CD4-positive, alpha-beta T cell (primary cell): ENCODE data around the gene MAP4. TPM values are rescaled to one million over a fixed set of nuclear protein-coding genes. Genes with fewer than 3 reads are reported as not detected.

Experiments
- ATAC-seq: fragments of 200-7000 bp; cut with Tn5 transposase; one replicate; pipeline ENCODE4 v1.10.0; 2022; ENCODE audit warnings: mild to moderate bottlenecking; ENCODE audit not compliant: poor library complexity
- CTCF ChIA-PET: fragments of 350-600 bp; sonication (Branson Sonifier 250); formaldehyde crosslinking; loops from one replicate; lab custom pipeline; 2021; ENCODE audit warnings: antibody characterized with exemption, inconsistent platforms; lab: Charles Lee
- POLR2A ChIA-PET: fragments of 350-600 bp; sonication (Branson Sonifier 250); formaldehyde crosslinking; loops from one replicate; lab custom pipeline; 2021; ENCODE audit warnings: antibody characterized with exemption, inconsistent platforms; lab: Charles Lee
- DNase-seq, 14 experiments: peaks; one replicate each; pipeline ENCODE4 v3.0.0-alpha.2; 2013 to 2020; ENCODE audit warnings: mixed read lengths in 2 of 14
- H3K27ac ChIP-seq, 2 donors: one replicate each; pipeline versions ENCODE4 v1.5.1 to v1.7.0; 2013; ENCODE audit warnings: low read length in 2 of 2, low read depth in 1 of 2, mild to moderate bottlenecking in 1 of 2
- H3K27me3 ChIP-seq, 2 experiments: 1 replicate in 1 of 2; 2 replicates in 1 of 2; pipeline versions ENCODE4 v1.6.1 to v1.7.0; 2013; ENCODE audit warnings: low read length in 2 of 2, control low read depth in 1 of 2, mild to moderate bottlenecking in 1 of 2, moderate library complexity in 1 of 2; ENCODE audit not compliant: insufficient read depth in 2 of 2, control insufficient read depth in 1 of 2
- H3K36me3 ChIP-seq: one replicate; pipeline ENCODE4 v1.6.1; 2013; ENCODE audit warnings: low read length, control low read depth; ENCODE audit not compliant: insufficient read depth
- H3K4me1 ChIP-seq: one replicate; pipeline ENCODE4 v1.6.1; 2013; ENCODE audit warnings: low read length, control low read depth; ENCODE audit not compliant: insufficient read depth
- H3K4me3 ChIP-seq: one replicate; pipeline ENCODE4 v1.5.1; 2013; ENCODE audit warnings: mild to moderate bottlenecking, low read length, moderate library complexity
- H3K9me3 ChIP-seq, 2 experiments: 1 replicate in 1 of 2; 2 replicates in 1 of 2; pipeline versions ENCODE4 v1.6.1 to v1.7.0; 2013; ENCODE audit warnings: low read length in 2 of 2, mild to moderate bottlenecking in 2 of 2, control low read depth in 1 of 2, moderate library complexity in 1 of 2; ENCODE audit not compliant: control insufficient read depth in 1 of 2, insufficient read depth in 1 of 2
- H3K27ac Mint-ChIP-seq: one replicate; pipeline ENCODE4 v1.8.0; 2020; ENCODE audit warnings: mixed read lengths
- H3K27me3 Mint-ChIP-seq: one replicate; pipeline ENCODE4 v1.8.0; 2021; ENCODE audit warnings: mixed read lengths
- H3K36me3 Mint-ChIP-seq: one replicate; pipeline ENCODE4 v1.8.0; 2021; ENCODE audit warnings: low read depth, mixed read lengths
- H3K4me1 Mint-ChIP-seq: one replicate; pipeline ENCODE4 v1.8.0; 2021; ENCODE audit warnings: low read depth, mixed read lengths
- H3K4me3 Mint-ChIP-seq: one replicate; pipeline ENCODE4 v1.8.0; 2020; ENCODE audit warnings: mild to moderate bottlenecking, mixed read lengths
- H3K9me3 Mint-ChIP-seq: one replicate; pipeline ENCODE4 v1.8.0; 2020; ENCODE audit warnings: mixed read lengths
- intact Hi-C, 2 experiments: fragments of 100-400 bp; cut with DNase I in 1 of 2; cut with micrococcal nuclease in 1 of 2; formaldehyde crosslinking; loops; one replicate each; pipeline versions ENCODE4 v1.15.1 to v1.9.0; 2023 to 2025; cut with DNase I, micrococcal nuclease
- total RNA-seq, 174 experiments: library from RNA in 2 of 174; stranded (reverse) in 2 of 174; gene quantifications; one replicate each; pipeline ENCODE4 v1.2.3 and lab custom pipeline; 2021 to 2026
- TF ChIP-seq, protein P1 (sequence below): fragments of 200-600 bp; IDR thresholded peaks from one replicate; pipeline ENCODE4 v1.8.0; 2022; ENCODE audit warnings: antibody characterized with exemption, mild to moderate bottlenecking

Gene MAP4
- total RNA-seq, 2 experiments from 2014 or later = 42.2 to 42.6 TPM

DNA sequence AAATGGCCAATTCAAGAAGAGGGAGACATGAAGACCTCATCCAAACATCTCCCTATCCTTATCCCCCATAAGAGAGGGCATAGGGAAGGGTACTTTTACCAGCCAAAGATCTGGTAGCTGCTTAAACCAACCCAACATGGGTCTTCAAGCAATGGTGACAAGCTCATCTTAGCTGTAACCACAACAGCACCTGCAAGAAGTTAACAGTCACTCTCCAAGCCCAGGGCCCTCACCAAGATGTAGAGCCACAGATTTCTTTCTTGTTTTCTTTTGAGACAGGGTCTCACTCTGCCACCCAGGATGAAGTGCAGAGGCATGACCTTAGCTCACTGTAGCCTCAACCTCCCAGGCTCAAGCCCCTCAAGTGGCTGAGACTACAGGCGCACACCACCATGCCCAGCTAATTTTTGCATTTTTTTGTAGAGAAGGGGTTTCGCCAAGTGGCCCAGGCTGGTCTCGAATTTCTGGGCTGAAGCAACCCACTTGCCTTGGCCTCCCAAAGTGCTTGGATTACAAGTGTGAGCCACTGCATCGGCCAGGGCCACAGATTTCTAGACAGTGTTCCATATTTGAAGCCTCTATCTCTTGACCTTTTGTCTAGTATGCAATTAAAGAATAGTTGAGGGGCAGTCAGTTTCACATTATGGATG lies 156.1 kb downstream of the MAP4 start:
- no peaks in the 10 kb centered on the region for H3K9me3 Mint-ChIP-seq
- Histone ChIP-seq H3K4me3 (no peak overlapping the region), H3K27me3 (no peaks in the 10 kb centered on the region), H3K36me3 (peaks cover 19% of the 10 kb centered on the region), H3K4me1 (no peaks in the 10 kb centered on the region), H3K9me3 (no peaks in the 10 kb centered on the region), H3K27ac (no peak overlapping the region)
- H3K27ac Mint-ChIP-seq = no peak overlapping the region
- ATAC-seq (no peak), DNase-seq (no peak)
- H3K4me3 Mint-ChIP-seq = no peak overlapping the region
- intact Hi-C loops = no loop called here
- H3K4me1 Mint-ChIP-seq = no peaks in the 10 kb centered on the region
- no peaks in the 10 kb centered on the region for H3K27me3 Mint-ChIP-seq
- POLR2A ChIA-PET = no interaction called here
- CTCF ChIA-PET = interaction anchor here (1.2 kb wide), 1 partner anchor 35 kb away, joined by 3 read pairs; no protein-coding TSS in a partner anchor
- TF ChIP-seq, protein P1, sequence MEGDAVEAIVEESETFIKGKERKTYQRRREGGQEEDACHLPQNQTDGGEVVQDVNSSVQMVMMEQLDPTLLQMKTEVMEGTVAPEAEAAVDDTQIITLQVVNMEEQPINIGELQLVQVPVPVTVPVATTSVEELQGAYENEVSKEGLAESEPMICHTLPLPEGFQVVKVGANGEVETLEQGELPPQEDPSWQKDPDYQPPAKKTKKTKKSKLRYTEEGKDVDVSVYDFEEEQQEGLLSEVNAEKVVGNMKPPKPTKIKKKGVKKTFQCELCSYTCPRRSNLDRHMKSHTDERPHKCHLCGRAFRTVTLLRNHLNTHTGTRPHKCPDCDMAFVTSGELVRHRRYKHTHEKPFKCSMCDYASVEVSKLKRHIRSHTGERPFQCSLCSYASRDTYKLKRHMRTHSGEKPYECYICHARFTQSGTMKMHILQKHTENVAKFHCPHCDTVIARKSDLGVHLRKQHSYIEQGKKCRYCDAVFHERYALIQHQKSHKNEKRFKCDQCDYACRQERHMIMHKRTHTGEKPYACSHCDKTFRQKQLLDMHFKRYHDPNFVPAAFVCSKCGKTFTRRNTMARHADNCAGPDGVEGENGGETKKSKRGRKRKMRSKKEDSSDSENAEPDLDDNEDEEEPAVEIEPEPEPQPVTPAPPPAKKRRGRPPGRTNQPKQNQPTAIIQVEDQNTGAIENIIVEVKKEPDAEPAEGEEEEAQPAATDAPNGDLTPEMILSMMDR = no peak
- peaks cover 15% of the 10 kb centered on the region for H3K36me3 Mint-ChIP-seq

DNA sequence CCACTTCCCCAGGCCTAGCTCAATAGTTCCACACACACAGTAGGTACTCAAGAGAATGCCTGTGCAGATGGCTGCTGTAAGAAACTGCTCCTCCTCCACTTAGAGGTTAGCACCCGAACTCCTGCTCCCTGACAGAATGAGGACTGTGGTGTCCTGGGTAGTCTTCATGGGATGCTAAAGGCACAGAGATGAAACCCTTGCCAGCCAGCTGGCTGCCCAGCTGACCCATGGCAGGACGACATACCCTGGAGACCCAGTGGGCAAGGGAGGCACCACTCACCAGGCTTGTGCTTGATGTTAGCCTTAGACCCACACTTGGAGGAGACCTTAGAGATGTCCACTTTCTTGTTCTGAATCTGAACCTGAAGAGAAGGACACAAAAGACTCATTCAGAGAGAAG lies 159.1 kb downstream of the MAP4 start:
- intact Hi-C loops = no loop called here
- H3K36me3 Mint-ChIP-seq = peaks cover 17% of the 10 kb centered on the region
- no peak overlapping the region for H3K27ac ChIP-seq
- no peak overlapping the region for H3K4me3 Mint-ChIP-seq
- H3K27me3 ChIP-seq = no peaks in the 10 kb centered on the region
- H3K9me3 Mint-ChIP-seq = no peaks in the 10 kb centered on the region
- no peaks in the 10 kb centered on the region for H3K4me1 ChIP-seq
- no peaks in the 10 kb centered on the region for H3K4me1 Mint-ChIP-seq
- TF ChIP-seq, protein P1 = no peak
- H3K4me3 ChIP-seq = no peak overlapping the region
- no peak for DNase-seq
- POLR2A ChIA-PET = no interaction called here
- CTCF ChIA-PET = interaction anchor here (0.5 kb wide), 1 partner anchor 323 kb away, joined by 3 read pairs; no protein-coding TSS in a partner anchor
- no peak for ATAC-seq
- H3K27me3 Mint-ChIP-seq = no peaks in the 10 kb centered on the region
- H3K27ac Mint-ChIP-seq = no peak overlapping the region
- H3K9me3 ChIP-seq = no peaks in the 10 kb centered on the region
- H3K36me3 ChIP-seq = peaks cover 36% of the 10 kb centered on the region

DNA sequence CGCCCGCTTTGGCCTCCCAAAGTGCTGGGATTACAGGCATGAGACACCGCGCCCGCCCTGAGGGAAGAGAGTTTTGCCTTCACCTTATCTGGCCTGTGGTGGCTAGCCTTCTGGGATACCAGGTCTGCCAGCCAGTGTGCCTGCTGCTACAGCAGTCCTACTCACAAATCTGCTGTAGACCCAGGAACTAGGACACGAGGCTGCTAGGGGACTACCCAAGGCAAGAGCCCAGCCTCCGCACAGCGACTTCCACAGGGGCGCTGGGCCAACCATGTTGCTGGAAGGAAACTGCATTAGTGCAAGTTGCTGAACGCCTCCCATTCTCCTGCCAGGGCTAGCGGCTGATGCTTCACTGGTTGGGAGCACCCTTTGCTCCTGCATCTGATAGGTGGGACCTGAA lies 159.5 kb downstream of the MAP4 start:
- Mint-ChIP-seq H3K4me3 (no peak overlapping the region), H3K36me3 (peaks cover 17% of the 10 kb centered on the region), H3K9me3 (no peaks in the 10 kb centered on the region), H3K27ac (no peak overlapping the region), H3K4me1 (no peaks in the 10 kb centered on the region), H3K27me3 (no peaks in the 10 kb centered on the region)
- Histone ChIP-seq H3K4me1 (no peaks in the 10 kb centered on the region), H3K27ac (no peak overlapping the region), H3K4me3 (no peak overlapping the region), H3K27me3 (no peaks in the 10 kb centered on the region), H3K9me3 (no peaks in the 10 kb centered on the region), H3K36me3 (peaks cover 39% of the 10 kb centered on the region)
- DNase-seq (no peak), ATAC-seq (no peak)
- TF ChIP-seq, protein P1 = no peak
- ChIA-PET POLR2A (no interaction called here), CTCF (interaction anchor here (0.5 kb wide), 1 partner anchor 322 kb away, joined by 3 read pairs; no protein-coding TSS in a partner anchor)
- intact Hi-C loops = no loop called here
